Activated CD4-positive, alpha-beta T cell treated with anti-CD3 and anti-CD28 coated beads for 4 hours (primary cell): ENCODE data around the gene RXYLT1.

ENCODE experiments used
- DNase-seq, 2 donors: peaks; one replicate each; pipeline ENCODE4 v3.0.0-alpha.2; 2020

The RXYLT1 gene

GRCh38 chr12:63844391-63845341, 65.0 kb downstream of the RXYLT1 start, which contains the start of gene SRGAP1:
Gene SRGAP1 (plus strand): TSS chr12:63844700. CDS start chr12:63844817, 117 bp downstream.
- DNase-seq: no peak

- DNase-seq: no peak
Measured at GRCh38 chr12:63845726-63846125, 66.0 kb downstream of the RXYLT1 start.

GRCh38 chr12:63846238-63846967, 66.7 kb downstream of the RXYLT1 start:
- DNase-seq: no peak

- DNase-seq: no peak
Measured at GRCh38 chr12:63848450-63848849, 68.7 kb downstream of the RXYLT1 start.

GRCh38 chr12:63849106-63849620, 69.5 kb downstream of the RXYLT1 start:
- DNase-seq: no peak

GRCh38 chr12:63849641-63850040, 69.9 kb downstream of the RXYLT1 start:
- DNase-seq: no peak

- no peak for DNase-seq
Measured at GRCh38 chr12:63853978-63854377, 74.3 kb downstream of the RXYLT1 start.

GRCh38 chr12:63855299-63855698, 75.6 kb downstream of the RXYLT1 start:
- DNase-seq: no peak

- DNase-seq: no peak
Measured at GRCh38 chr12:63857771-63858670, 78.3 kb downstream of the RXYLT1 start.
